Stimulated activated CD8-positive, alpha-beta memory T cell treated with anti-CD3 and anti-CD28 coated beads, Interleukin-12 subunit alpha, Interleukin-12 subunit beta, amount 100 ng/mL, for 1 hour (primary cell): Measurements from ENCODE around the gene MPZL3.
A peak's percentile ranks its signal among the peaks of the same experiment; 100 is the strongest.

Experiments used
- DNase-seq: peaks from one replicate; pipeline ENCODE4 v3.0.0-alpha.2; 2020; ENCODE audit warnings: low read depth

MPZL3 gene, protein sequence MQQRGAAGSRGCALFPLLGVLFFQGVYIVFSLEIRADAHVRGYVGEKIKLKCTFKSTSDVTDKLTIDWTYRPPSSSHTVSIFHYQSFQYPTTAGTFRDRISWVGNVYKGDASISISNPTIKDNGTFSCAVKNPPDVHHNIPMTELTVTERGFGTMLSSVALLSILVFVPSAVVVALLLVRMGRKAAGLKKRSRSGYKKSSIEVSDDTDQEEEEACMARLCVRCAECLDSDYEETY

GRCh38 chr11:118251858-118252652, at the start of gene MPZL3:
TSS of gene MPZL3 (minus strand) at chr11:118252365. CDS start at chr11:118252294, 71 bp downstream.
- peak; percentile 76 for DNase-seq

- no peak for DNase-seq
These were observed 49.5 kb upstream of the MPZL3 start for GRCh38 chr11:118301600-118302195.

GRCh38 chr11:118295815-118296454, 43.8 kb upstream of the MPZL3 start:
- DNase-seq = no peak

- no peak for DNase-seq
These were observed 43.0 kb upstream of the MPZL3 start for GRCh38 chr11:118295199-118295598.

- DNase-seq = no peak
These were observed 41.9 kb upstream of the MPZL3 start for GRCh38 chr11:118294053-118294452.

DNA sequence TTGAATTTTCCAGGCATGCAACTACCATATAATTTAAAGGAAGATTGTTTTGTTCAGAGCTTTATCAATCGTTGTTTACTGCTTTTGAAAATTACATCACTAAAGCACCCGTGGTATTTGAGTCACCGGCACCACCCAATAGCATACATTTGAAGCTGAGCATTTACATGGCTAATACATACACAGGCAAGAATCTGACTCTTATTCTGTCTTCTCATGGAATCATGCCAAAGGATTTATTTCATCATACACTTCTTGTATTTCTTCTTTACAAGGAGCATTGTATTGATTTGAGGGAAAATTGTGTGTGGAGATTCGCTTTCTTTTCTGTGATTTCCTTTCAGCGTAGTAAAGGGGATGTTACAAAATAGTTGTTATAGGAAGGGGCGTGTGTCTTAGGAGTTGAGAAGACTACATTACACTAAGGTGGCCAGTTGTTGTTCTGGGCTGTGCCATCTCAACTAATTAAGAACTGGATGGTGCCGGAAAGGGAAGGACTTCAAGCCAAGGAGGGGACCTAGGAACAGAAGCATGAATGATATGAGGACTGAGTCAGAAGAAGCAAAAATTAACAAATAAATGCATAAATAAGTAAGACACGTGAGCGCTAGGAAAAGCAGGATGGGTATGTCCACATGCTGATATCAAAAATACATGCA, 39.4 kb upstream of the MPZL3 start:
- no peak for DNase-seq

DNA sequence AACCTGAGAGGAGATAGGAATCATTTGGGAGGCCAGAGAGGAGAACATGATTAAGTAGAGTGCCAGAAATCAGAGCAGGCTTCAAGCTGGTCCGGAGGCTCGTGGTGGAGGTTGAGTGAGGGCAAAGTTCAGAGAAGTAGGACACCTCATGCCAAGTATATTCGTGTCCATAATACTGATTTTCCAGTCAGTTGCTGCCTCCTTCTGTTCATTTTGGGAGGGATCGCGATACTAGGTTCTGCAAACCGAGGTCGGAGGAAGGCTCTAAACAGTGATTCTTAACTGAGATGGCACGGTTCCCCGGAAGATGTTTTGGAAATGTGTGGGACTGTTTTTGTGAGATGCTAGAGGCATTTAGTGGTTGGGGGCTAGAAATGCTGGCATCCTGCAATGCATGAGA, 38.8 kb upstream of the MPZL3 start:
- DNase-seq = no peak

GRCh38 chr11:118289401-118289800, 37.2 kb upstream of the MPZL3 start:
- DNase-seq = no peak

DNA sequence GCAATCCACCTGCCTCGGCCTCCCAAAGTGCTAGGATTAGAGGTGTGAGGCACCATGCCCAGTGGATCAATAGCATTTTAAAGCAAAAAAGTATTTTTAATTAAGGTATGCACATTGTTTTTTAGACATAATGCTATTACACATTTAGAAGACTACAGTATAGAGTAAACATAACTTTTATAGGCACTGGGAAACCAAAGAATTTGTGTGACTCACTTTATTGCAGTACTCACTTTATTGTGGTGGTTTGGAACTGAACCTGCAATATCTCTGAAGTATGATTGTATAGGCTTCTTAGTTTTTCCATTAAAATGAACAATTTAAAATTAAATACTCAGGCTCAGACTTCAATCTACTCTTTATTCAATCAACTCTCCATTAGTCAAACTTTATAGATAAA, 34.8 kb upstream of the MPZL3 start:
- DNase-seq = no peak

DNA sequence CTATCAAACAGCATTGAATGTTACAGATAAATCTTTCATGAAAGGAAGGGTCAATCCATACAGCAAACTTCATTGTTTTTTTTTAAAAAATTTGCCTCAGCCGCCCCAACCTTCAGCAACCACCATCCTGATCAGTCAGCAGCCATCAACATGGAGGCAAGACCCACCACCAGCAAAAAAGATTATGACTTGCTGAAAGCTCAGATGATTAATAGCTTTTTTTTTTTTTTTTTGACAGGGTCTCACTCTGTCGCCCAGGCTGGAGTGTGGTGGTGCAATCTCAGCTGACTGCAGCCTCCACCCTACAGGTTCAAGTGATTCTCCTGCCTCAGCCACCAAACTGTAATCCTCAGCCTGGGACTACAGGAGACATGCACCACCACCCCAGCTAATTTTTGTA, 34.4 kb upstream of the MPZL3 start:
- no peak for DNase-seq

DNA sequence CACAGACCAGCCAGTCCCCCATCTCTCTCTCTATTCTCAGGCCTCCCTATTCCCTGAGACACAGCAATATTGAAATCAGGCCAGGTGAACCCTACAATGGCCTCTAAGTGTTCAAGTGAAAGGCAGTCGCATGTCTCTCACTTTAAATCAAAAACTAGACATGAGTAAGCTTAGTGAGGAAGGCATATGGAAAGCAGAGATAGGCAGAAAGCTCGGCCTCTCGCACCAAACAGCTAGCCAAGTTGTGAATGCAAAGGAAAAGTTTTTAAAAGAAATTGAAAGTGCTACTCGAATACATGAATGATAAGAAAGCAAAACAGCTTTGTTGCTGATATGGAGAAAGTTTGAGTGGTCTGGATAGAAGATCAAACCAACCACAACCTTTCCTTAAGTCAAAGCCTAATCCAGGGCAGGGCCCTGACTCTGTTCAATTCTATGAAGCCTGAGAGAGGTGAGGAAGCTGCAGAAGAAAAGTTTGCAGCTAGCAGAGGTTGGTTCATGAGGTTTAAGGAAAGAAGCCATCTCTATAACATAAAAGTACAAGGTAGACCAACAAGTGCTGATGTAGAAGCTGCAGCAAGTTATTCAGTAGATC, 31.7 kb upstream of the MPZL3 start:
- no peak for DNase-seq

GRCh38 chr11:118283037-118283636, 31.0 kb upstream of the MPZL3 start:
- no peak for DNase-seq

GRCh38 chr11:118282606-118283005, 30.4 kb upstream of the MPZL3 start:
- no peak for DNase-seq

GRCh38 chr11:118281284-118281683, 29.1 kb upstream of the MPZL3 start:
- DNase-seq = no peak

- DNase-seq = no peak
These were observed 25.1 kb upstream of the MPZL3 start for GRCh38 chr11:118277312-118277711.

- no peak for DNase-seq
These were observed 24.3 kb upstream of the MPZL3 start for GRCh38 chr11:118276422-118276821.

GRCh38 chr11:118275176-118275575, 23.0 kb upstream of the MPZL3 start:
- no peak for DNase-seq

DNA sequence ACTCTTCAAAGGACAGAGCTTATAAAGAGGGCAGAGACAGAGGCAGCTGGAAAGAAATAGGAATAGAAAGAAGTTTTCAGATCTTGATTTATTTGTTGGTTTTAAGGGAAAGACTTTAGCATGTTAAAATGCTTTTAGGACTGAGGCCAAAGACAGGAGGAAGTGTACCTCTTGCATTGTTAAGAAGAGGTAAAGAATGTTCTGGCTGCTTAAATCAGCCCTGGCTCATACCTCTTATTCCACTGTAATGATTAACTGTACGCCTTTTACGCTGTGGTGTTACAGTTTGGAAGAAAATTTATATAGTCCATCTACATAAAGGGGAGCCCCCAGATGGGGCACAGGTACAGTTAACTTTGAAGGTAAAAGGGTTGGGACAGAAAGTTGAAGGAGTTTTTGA, 22.0 kb upstream of the MPZL3 start:
- DNase-seq = no peak

DNA sequence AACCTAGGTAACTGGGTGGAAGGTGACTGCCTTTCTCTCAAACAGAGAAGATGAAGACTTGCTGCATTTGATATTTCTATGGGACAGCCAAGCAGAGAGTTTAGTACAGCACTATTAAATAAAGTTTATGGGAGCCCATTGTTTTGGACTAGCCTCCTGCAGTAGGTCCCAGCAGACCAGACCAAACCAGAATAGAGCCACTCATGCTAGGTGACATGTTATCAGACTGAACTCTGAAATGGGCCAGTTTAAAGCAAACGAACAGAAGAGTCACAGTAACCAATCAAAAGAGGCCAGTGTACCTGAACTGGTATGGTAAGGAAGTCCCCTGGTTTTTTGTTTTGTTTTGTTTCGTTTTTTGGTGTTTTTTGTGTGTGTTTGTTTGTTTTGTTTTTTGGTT, 19.8 kb upstream of the MPZL3 start:
- no peak for DNase-seq

DNA sequence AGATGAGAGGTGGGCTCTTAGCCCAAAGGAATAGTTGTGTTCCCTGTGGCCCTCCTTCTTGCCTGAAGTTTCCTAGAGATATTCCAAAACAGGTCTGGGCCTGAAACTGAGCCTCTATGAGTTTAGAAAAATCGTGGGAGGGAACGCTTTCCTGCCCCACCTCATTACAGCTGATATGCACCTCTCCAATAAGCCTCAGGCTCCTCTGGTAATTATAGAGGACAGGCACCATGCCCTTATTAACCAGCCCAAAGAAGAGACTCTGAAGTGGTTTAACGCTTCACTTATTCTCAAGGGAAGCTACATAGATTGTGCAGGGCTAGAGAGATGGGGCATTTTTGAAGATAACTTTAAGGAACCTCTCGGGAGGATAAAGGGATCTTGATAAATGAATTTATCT, 15.3 kb upstream of the MPZL3 start:
- DNase-seq = no peak

- no peak for DNase-seq
These were observed 13.8 kb upstream of the MPZL3 start for GRCh38 chr11:118265954-118266353.
